PC-3 (cell line): ENCODE results near the gene FGFR1OP2. TPM values are rescaled to one million over a fixed set of nuclear protein-coding genes. Genes with fewer than 3 reads are reported as not detected.

Experiments
- ATAC-seq: fragments of 200-7000 bp; cut with Tn5 transposase; 2 replicates; pipeline ENCODE4 v1.9.1; 2020; ENCODE audit warnings: mild to moderate bottlenecking, moderate library complexity
- BruUV-seq: library from RNA; stranded (reverse); fragments of 400-500 nt; replicated peaks from 2 replicates; lab custom pipeline; 2021; lab: Mats Ljungman, UMichigan
- CTCF ChIA-PET: fragments of 300-600 bp; sonication (Branson Sonifier 250); formaldehyde crosslinking; loops from one replicate; lab custom pipeline; 2022; ENCODE audit warnings: antibody characterized with exemption; lab: Charles Lee
- POLR2A ChIA-PET: fragments of 300-600 bp; sonication (Branson Sonifier 250); formaldehyde crosslinking; loops from one replicate; lab custom pipeline; 2022; ENCODE audit warnings: antibody characterized with exemption; ENCODE audit not compliant: unreplicated experiment; lab: Charles Lee
- DNase-seq: peaks from one replicate; pipeline ENCODE4 v3.0.0-alpha.2; 2015
- H2AFZ ChIP-seq: fragments of 300-600 bp; sonication (generic); 2 replicates; pipeline ENCODE4 v1.6.0; 2016; ENCODE audit warnings: antibody characterized with exemption, low read length
- H3F3A ChIP-seq: fragments of 300-600 bp; sonication (generic); one replicate; pipeline ENCODE4 v1.6.0; 2017; ENCODE audit warnings: antibody characterized with exemption, low read length, control low read depth, mild to moderate bottlenecking; ENCODE audit not compliant: unreplicated experiment
- H3K27ac ChIP-seq: fragments of 300-600 bp; sonication (generic); 2 replicates; pipeline ENCODE4 v1.5.1; 2016; ENCODE audit warnings: mild to moderate bottlenecking, low read length
- H3K27me3 ChIP-seq: fragments of 300-600 bp; sonication (generic); 2 replicates; pipeline ENCODE4 v1.6.1; 2016; ENCODE audit warnings: low read length, mixed read lengths
- H3K36me3 ChIP-seq: fragments of 300-600 bp; sonication (generic); 2 replicates; pipeline ENCODE4 v1.6.1; 2016; ENCODE audit warnings: low read depth, mixed run types, low read length, mixed read lengths
- H3K4me1 ChIP-seq: fragments of 300-600 bp; sonication (generic); 2 replicates; pipeline ENCODE4 v1.5.1; 2016; ENCODE audit warnings: low read length; ENCODE audit not compliant: insufficient read depth
- H3K4me2 ChIP-seq: fragments of 300-600 bp; sonication (generic); 2 replicates; pipeline ENCODE4 v1.6.0; 2016; ENCODE audit warnings: low read length
- H3K4me3 ChIP-seq: fragments of 300-600 bp; sonication (generic); 2 replicates; pipeline ENCODE4 v1.5.1; 2016; ENCODE audit warnings: mild to moderate bottlenecking, low read length, mixed read lengths
- H3K79me2 ChIP-seq: fragments of 300-600 bp; sonication (generic); 2 replicates; pipeline ENCODE4 v1.6.1; 2017; ENCODE audit warnings: low read length, mixed read lengths
- H3K9ac ChIP-seq: fragments of 300-600 bp; sonication (generic); 2 replicates; pipeline ENCODE4 v1.6.0; 2016; ENCODE audit warnings: mild to moderate bottlenecking, low read length
- H3K9me2 ChIP-seq: fragments of 300-600 bp; sonication (generic); replicated peaks from 2 replicates; pipeline ENCODE4 v1.6.1; 2016; ENCODE audit warnings: mixed run types, low read length, mixed read lengths
- H3K9me3 ChIP-seq: fragments of 300-600 bp; sonication (generic); 2 replicates; pipeline ENCODE4 v1.6.1; 2016; ENCODE audit warnings: low read length, mixed read lengths
- H4K20me1 ChIP-seq: fragments of 300-600 bp; sonication (generic); 2 replicates; pipeline ENCODE4 v1.6.1; 2016; ENCODE audit warnings: low read length, mixed read lengths
- EZH2 ChIP-seq: fragments of 300-600 bp; sonication (generic); IDR thresholded peaks from one replicate; pipeline ENCODE4 v1.6.1; 2017; ENCODE audit warnings: antibody characterized with exemption, mild to moderate bottlenecking, low read length; ENCODE audit not compliant: unreplicated experiment
- EZH2phosphoT487 ChIP-seq: fragments of 300-600 bp; sonication (generic); IDR thresholded peaks from 2 replicates; pipeline ENCODE4 v1.6.1; 2018; ENCODE audit warnings: mild to moderate bottlenecking, antibody characterized with exemption, low read length, borderline replicate concordance
- intact Hi-C: fragments of 100-400 bp; cut with micrococcal nuclease; formaldehyde crosslinking; loops from 2 replicates; pipeline ENCODE4 v1.9.0; 2023
- total RNA-seq: library from RNA; depleted of rRNA; stranded (reverse); fragments of >200 nt; gene quantifications from 2 replicates; pipeline ENCODE4 v1.2.3, GENCODE V29; 2014
- TF ChIP-seq, protein P1 (sequence below): fragments of 300-600 bp; sonication (generic); conservative IDR thresholded peaks from 2 replicates; pipeline ENCODE4 v1.5.1; 2017; ENCODE audit warnings: antibody characterized with exemption, low read depth, mild to moderate bottlenecking, low read length

Gene FGFR1OP2
- total RNA-seq, 1 experiment from 2014 or later = 74.3 TPM

DNA sequence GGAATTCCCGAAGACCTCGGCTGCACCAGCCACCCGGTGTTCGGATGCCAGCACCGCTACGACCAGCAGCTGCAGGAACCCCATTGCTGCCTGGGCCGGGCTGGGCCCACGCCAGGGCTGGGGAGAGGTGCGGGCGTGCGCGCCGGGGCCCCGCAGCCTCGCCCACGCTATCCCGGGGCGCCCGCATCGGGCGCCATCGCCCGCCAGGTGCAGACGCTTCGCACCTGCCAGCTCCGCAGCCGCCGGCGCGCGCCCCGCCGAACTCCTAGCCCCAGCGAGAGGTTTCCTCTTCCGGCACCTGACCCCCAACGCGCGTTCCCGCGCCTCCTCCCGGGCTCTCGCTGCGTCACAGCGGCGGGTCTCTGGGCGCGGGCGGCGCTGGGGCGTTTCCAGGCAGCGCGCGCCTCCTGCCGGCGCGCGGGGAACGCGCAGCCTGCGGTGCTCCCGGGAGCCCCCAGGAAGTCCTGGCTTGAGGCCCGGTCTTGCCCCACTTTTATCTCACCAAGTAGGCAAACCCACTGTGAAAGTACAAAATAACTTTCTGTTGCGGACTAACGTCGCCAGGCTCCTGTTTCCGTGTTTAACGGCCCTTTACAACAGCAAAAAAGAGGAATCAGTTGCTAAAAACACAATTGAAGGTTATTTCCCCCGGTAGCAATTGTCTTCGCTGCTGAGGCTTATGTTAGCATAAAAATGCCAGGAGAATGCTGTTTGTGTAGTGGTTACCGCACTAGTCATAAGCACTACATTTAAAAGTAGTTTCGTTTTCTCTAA is 76.0 kb downstream of the FGFR1OP2 start, which contains the start of gene TM7SF3:
TSS of gene TM7SF3 (minus strand) at position 300 of the 774 bp plus-strand sequence. CDS start at position 84, 216 bp downstream.
- DNase-seq (peak; percentile 99), ATAC-seq (peak; percentile 80)
- no TSS peak for BruUV-seq

DNA sequence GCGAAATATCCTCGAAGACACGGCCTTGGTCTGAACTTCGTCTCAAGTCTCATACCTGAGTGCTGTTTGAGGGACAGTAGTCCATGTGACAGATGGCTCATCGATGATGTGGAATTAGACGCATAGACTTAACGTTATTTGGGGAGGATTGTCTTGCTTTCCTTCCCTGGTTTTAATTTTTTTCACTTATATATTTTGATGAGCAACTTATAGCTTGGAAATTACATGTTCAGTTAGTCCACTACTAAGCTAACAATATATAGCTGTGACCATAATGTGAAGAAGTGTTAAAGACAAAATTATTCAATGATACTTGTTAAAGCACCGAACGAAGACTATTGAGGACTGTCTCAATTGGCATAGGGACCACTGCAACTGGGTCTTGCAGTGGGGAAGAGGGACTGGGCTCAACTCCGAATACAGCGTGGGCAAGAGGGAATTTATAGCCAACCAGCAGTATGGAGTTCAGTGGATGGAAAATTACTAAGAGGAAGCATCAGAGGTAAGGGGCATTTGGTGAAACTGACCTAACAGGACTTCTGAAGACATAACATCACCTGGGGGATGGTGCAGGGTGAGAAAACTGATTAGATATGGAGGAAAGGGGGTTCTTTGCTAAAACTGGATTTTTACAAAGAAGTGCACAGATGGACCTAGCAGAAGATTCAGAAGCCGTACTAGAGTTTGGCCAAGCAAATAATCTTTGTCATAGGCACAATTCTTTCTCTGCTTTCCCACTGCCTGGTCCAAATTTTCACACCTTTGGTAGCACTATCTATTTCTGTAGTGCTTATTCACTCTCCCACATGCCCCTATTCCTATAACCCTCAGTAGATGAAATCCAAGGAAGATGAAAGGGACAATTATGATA is 76.8 kb downstream of the FGFR1OP2 start:
- Histone ChIP-seq H2AFZ (peak overlapping the region; percentile 99), H3K27me3 (no peaks in the 10 kb centered on the region), H3K27ac (peak overlapping the region; percentile 51), H4K20me1 (no peaks in the 10 kb centered on the region), H3K36me3 (no peaks in the 10 kb centered on the region), H3K4me2 (peak overlapping the region; percentile 97), H3K9me3 (no peaks in the 10 kb centered on the region), H3K9ac (peak overlapping the region; percentile 65), H3K4me1 (peaks cover 33% of the 10 kb centered on the region), H3F3A (no peaks in the 10 kb centered on the region), H3K9me2 (no peaks in the 10 kb centered on the region), H3K79me2 (peaks cover 38% of the 10 kb centered on the region), H3K4me3 (peak overlapping the region; percentile 89)
- CTCF ChIA-PET = interaction anchor here (0.6 to 2.3 kb wide), 15 partner anchors 9 to 1584 kb away, joined by 3 to 31 read pairs (median 5); partner anchors contain the start of gene STK38L
- no peak for DNase-seq
- POLR2A ChIA-PET = interaction anchor here (0.7 kb wide), 1 partner anchor 165 kb away, joined by 4 read pairs; no protein-coding TSS in a partner anchor
- intact Hi-C loops = loop anchor here (1.0 to 5.0 kb wide), 10 partner anchors 77 to 687 kb away; partner anchors contain the start of genes FGFR1OP2 and STK38L
- ATAC-seq = peak; percentile 17; the same call in 1 of the 2 replicates
- BruUV-seq = no TSS peak
- TF ChIP-seq EZH2phosphoT487 = no peak
- TF ChIP-seq, protein P1, sequence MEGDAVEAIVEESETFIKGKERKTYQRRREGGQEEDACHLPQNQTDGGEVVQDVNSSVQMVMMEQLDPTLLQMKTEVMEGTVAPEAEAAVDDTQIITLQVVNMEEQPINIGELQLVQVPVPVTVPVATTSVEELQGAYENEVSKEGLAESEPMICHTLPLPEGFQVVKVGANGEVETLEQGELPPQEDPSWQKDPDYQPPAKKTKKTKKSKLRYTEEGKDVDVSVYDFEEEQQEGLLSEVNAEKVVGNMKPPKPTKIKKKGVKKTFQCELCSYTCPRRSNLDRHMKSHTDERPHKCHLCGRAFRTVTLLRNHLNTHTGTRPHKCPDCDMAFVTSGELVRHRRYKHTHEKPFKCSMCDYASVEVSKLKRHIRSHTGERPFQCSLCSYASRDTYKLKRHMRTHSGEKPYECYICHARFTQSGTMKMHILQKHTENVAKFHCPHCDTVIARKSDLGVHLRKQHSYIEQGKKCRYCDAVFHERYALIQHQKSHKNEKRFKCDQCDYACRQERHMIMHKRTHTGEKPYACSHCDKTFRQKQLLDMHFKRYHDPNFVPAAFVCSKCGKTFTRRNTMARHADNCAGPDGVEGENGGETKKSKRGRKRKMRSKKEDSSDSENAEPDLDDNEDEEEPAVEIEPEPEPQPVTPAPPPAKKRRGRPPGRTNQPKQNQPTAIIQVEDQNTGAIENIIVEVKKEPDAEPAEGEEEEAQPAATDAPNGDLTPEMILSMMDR = no peak

More for the DNA sequence above, 76.0 kb downstream of the FGFR1OP2 start, which contains the start of gene TM7SF3:
- TF ChIP-seq EZH2phosphoT487 (peak; percentile 65; the same call in 1 of the 2 replicates), EZH2 (no peak)
- TF ChIP-seq, protein P1 = peak; percentile 98
- Histone ChIP-seq H3K9ac (peak within 1 kb of the TSS; percentile 71), H3K27ac (peak within 1 kb of the TSS; percentile 51), H3K9me2 (no peaks in the 10 kb centered on the region), H3K4me3 (peak within 1 kb of the TSS; percentile 89), H4K20me1 (no peaks in the 10 kb centered on the region), H3K4me1 (peaks cover 40% of the 10 kb centered on the region), H2AFZ (peak within 1 kb of the TSS; percentile 99), H3K36me3 (no peaks in the 10 kb centered on the region), H3K79me2 (peaks cover 46% of the 10 kb centered on the region), H3K4me2 (peak within 1 kb of the TSS; percentile 97), H3K9me3 (no peaks in the 10 kb centered on the region), H3K27me3 (no peaks in the 10 kb centered on the region), H3F3A (no peaks in the 10 kb centered on the region)
- intact Hi-C loops = loop anchor here (1.0 to 5.0 kb wide), 6 partner anchors 76 to 382 kb away; partner anchors contain the start of gene FGFR1OP2
- ChIA-PET CTCF (interaction anchor here (0.5 to 2.3 kb wide), 12 partner anchors 21 to 829 kb away, joined by 3 to 31 read pairs (median 6); partner anchors contain the start of genes FGFR1OP2 and STK38L), POLR2A (no interaction called here)
